A549 (cell line): ENCODE results near the gene LAMC2. TPM values are rescaled to one million over a fixed set of nuclear protein-coding genes. Genes with fewer than 3 reads are reported as not detected.

Experiments used
- ATAC-seq, 2 experiments: fragments of 200-7000 bp in 1 of 2; fragments of >200 bp in 1 of 2; cut with Nextera tagmentation in 1 of 2; cut with Tn5 transposase in 1 of 2; 3 replicates each; pipeline versions ENCODE4 v1.8.0 to v1.9.1; 2018 to 2020; ENCODE audit warnings: mild to moderate bottlenecking in 1 of 2, moderate library complexity in 1 of 2
- CTCF ChIA-PET: fragments of 300-600 bp; sonication (Branson Sonifier 250); formaldehyde crosslinking; extraction: SDS; loops from one replicate; lab custom pipeline; 2021; ENCODE audit warnings: antibody characterized with exemption, inconsistent platforms; lab: Yijun Ruan, JAX
- POLR2A ChIA-PET: fragments of 350-600 bp; formaldehyde crosslinking; extraction: SDS; loops from one replicate; lab custom pipeline; 2021; ENCODE audit warnings: antibody characterized with exemption, inconsistent platforms; lab: Yijun Ruan, JAX
- DNase-seq, 2 experiments: peaks; one replicate each; pipeline versions ENCODE4 v3.0.0 to v3.0.0-alpha.2; 2011 to 2016; ENCODE audit warnings: low read depth in 1 of 2, low spot score in 1 of 2
- FAIRE-seq: peaks from 2 replicates; lab custom pipeline; 2011; peaks lifted over from hg19 to GRCh38; lab: Jason Lieb, UNC
- H3K27ac ChIP-seq, 2 experiments: fragments of >200 bp; sonication (Bioruptor Twin); formaldehyde crosslinking; 3 replicates each; pipeline ENCODE4 v1.5.1; 2016 to 2017
- H3K4me1 ChIP-seq: fragments of >200 bp; sonication (Bioruptor Twin); formaldehyde crosslinking; 3 replicates; pipeline ENCODE4 v1.6.1; 2016
- H3K4me2 ChIP-seq: fragments of >200 bp; sonication (Bioruptor Twin); formaldehyde crosslinking; 3 replicates; pipeline ENCODE4 v1.6.1; 2016
- H3K4me3 ChIP-seq: fragments of >200 bp; sonication (Bioruptor Twin); formaldehyde crosslinking; 3 replicates; pipeline ENCODE4 v1.5.1; 2016
- H3K9me3 ChIP-seq: fragments of >200 bp; sonication (Bioruptor Twin); formaldehyde crosslinking; 3 replicates; pipeline ENCODE4 v1.6.1; 2016
- BHLHE40 ChIP-seq: IDR thresholded peaks from 2 replicates; pipeline ENCODE4 v1.6.1; 2012; ENCODE audit warnings: low read depth, low read length, inconsistent platforms
- CHD2 ChIP-seq: fragments of 150-350 bp; IDR thresholded peaks from 2 replicates; pipeline ENCODE4 v1.6.1; 2014; ENCODE audit warnings: low read length; ENCODE audit not compliant: partially characterized antibody
- EHF ChIP-seq: fragments of 250-450 bp; sonication (Bioruptor Pico); IDR thresholded peaks from 2 replicates; pipeline ENCODE4 v1.5.0; 2020; ENCODE audit warnings: mild to moderate bottlenecking
- EHMT2 ChIP-seq: fragments of 200-600 bp; sonication (generic); IDR thresholded peaks from 2 replicates; pipeline ENCODE4 v1.6.1; 2016; ENCODE audit warnings: antibody characterized with exemption, low read depth, mild to moderate bottlenecking, moderate library complexity
- FOSB ChIP-seq: fragments of 250-450 bp; sonication (Bioruptor Pico); IDR thresholded peaks from 2 replicates; pipeline ENCODE4 v1.5.0; 2020; ENCODE audit warnings: mild to moderate bottlenecking, moderate library complexity
- FOXS1 ChIP-seq: fragments of 250-450 bp; sonication (Bioruptor Pico); IDR thresholded peaks from 2 replicates; pipeline ENCODE4 v1.5.0; 2020; ENCODE audit warnings: mild to moderate bottlenecking, moderate library complexity
- HES2 ChIP-seq: fragments of >200 bp; sonication (Bioruptor Twin); formaldehyde crosslinking; IDR thresholded peaks from 2 replicates; pipeline ENCODE4 v1.6.1; 2016
- HEYL ChIP-seq: fragments of 250-450 bp; sonication (Bioruptor Pico); IDR thresholded peaks from 2 replicates; pipeline ENCODE4 v1.8.0; 2021; ENCODE audit warnings: mild to moderate bottlenecking, moderate library complexity
- HOXA7 ChIP-seq: fragments of 250-450 bp; sonication (Bioruptor Pico); IDR thresholded peaks from 2 replicates; pipeline ENCODE4 v1.5.0; 2020; ENCODE audit warnings: mild to moderate bottlenecking, moderate library complexity
- HOXB13 ChIP-seq: fragments of 250-450 bp; sonication (Bioruptor Pico); IDR thresholded peaks from 2 replicates; pipeline ENCODE4 v1.5.0; 2020; ENCODE audit warnings: low read depth, mild to moderate bottlenecking, moderate library complexity
- HOXB5 ChIP-seq: fragments of 250-450 bp; sonication (Bioruptor Pico); IDR thresholded peaks from 2 replicates; pipeline ENCODE4 v1.5.0; 2020; ENCODE audit warnings: mild to moderate bottlenecking, moderate library complexity
- KDM1A ChIP-seq: fragments of 200-600 bp; sonication (generic); IDR thresholded peaks from 2 replicates; pipeline ENCODE4 v1.6.1; 2016; ENCODE audit warnings: low read depth, mild to moderate bottlenecking
- MAX ChIP-seq: IDR thresholded peaks from 2 replicates; pipeline ENCODE4 v1.6.1; 2012
- MYC ChIP-seq: IDR thresholded peaks from 2 replicates; pipeline ENCODE4 v1.6.1; 2012; ENCODE audit warnings: mild to moderate bottlenecking, inconsistent platforms, low read length, improper control_type of control experiment, borderline replicate concordance
- NFE2L2 ChIP-seq: fragments of 150-350 bp; conservative IDR thresholded peaks from 2 replicates; pipeline ENCODE4 v1.6.1; 2014; ENCODE audit warnings: low read length
- NPAS2 ChIP-seq: fragments of 250-450 bp; sonication (Bioruptor Pico); IDR thresholded peaks from 2 replicates; pipeline ENCODE4 v1.8.0; 2022; ENCODE audit warnings: mild to moderate bottlenecking, moderate library complexity, borderline replicate concordance
- PHF8 ChIP-seq: fragments of 200-600 bp; sonication (generic); IDR thresholded peaks from 2 replicates; pipeline ENCODE4 v1.6.1; 2016; ENCODE audit warnings: low read depth, mild to moderate bottlenecking, antibody characterized with exemption, moderate library complexity, borderline replicate concordance
- POLR2A ChIP-seq: IDR thresholded peaks from 2 replicates; pipeline ENCODE4 v1.6.1; 2012; ENCODE audit warnings: mild to moderate bottlenecking, low read length
- RCOR1 ChIP-seq: fragments of 150-350 bp; IDR thresholded peaks from 2 replicates; pipeline ENCODE4 v1.6.1; 2014; ENCODE audit warnings: antibody characterized with exemption, low read length, low read depth
- RNF2 ChIP-seq: fragments of 200-600 bp; sonication (generic); IDR thresholded peaks from 2 replicates; pipeline ENCODE4 v1.6.1; 2016; ENCODE audit warnings: low read depth, mild to moderate bottlenecking, antibody characterized with exemption, moderate library complexity, borderline replicate concordance
- SMC3 ChIP-seq: fragments of >200 bp; sonication (Bioruptor Twin); formaldehyde crosslinking; IDR thresholded peaks from 3 replicates; pipeline ENCODE4 v1.6.1; 2018; ENCODE audit warnings: inconsistent platforms
- SREBF2 ChIP-seq: fragments of 450-650 bp; IDR thresholded peaks from 2 replicates; pipeline ENCODE4 v1.6.1; 2014; ENCODE audit warnings: mild to moderate bottlenecking, moderate library complexity
- TFCP2L1 ChIP-seq: fragments of 250-450 bp; sonication (Bioruptor Pico); IDR thresholded peaks from 2 replicates; pipeline ENCODE4 v1.5.0; 2021; ENCODE audit warnings: mild to moderate bottlenecking
- TP53 ChIP-seq: fragments of 250-450 bp; sonication (Bioruptor Pico); IDR thresholded peaks from 2 replicates; pipeline ENCODE4 v1.5.0; 2021; ENCODE audit warnings: mild to moderate bottlenecking, moderate library complexity
- ZC3H11A ChIP-seq: fragments of 450-650 bp; IDR thresholded peaks from 2 replicates; pipeline ENCODE4 v1.6.1; 2014; ENCODE audit warnings: antibody characterized with exemption, mild to moderate bottlenecking
- ZFP36 ChIP-seq: fragments of 450-650 bp; IDR thresholded peaks from 2 replicates; pipeline ENCODE4 v1.6.1; 2014; ENCODE audit warnings: borderline replicate concordance; ENCODE audit not compliant: partially characterized antibody
- ZSCAN20 ChIP-seq: fragments of 250-450 bp; sonication (Bioruptor Pico); IDR thresholded peaks from 2 replicates; pipeline ENCODE4 v1.8.0; 2022; ENCODE audit warnings: mild to moderate bottlenecking, moderate library complexity
- WGBS: methylation state at CpG from one replicate; pipeline ENCODE4 v1.1.6; 2017; ENCODE audit errors: missing lambda C conversion rate; 5-methylcytosine and 5-hydroxymethylcytosine counted together
- polyA plus RNA-seq, 4 experiments: library from polyadenylated mRNA; depleted of rRNA in 3 of 4; stranded (reverse); fragments of >200 nt; fragmentation: RNase III in 1 of 4; extraction: RNeasy Plus Mini Kit Qiagen cat#74134 plus additional on column Dnase treatment in 1 of 4; gene quantifications; 2 replicates in 3 of 4; 3 replicates in 1 of 4; pipeline ENCODE4 v1.2.3, GENCODE V29; 2011 to 2017
- TF ChIP-seq, protein P1 (sequence below): fragments of 250-450 bp; sonication (Bioruptor Pico); IDR thresholded peaks from 2 replicates; pipeline ENCODE4 v1.5.0; 2021; ENCODE audit warnings: mild to moderate bottlenecking, moderate library complexity, borderline replicate concordance
- TF ChIP-seq, protein P2 (sequence below): IDR thresholded peaks from 2 replicates; pipeline ENCODE4 v1.6.1; 2012; ENCODE audit warnings: low read depth, borderline replicate concordance
- TF ChIP-seq, protein P3 (sequence below): fragments of >200 bp; sonication (Bioruptor Twin); formaldehyde crosslinking; IDR thresholded peaks from 3 replicates; pipeline ENCODE4 v1.5.1; 2016
- TF ChIP-seq, protein P4 (sequence below): fragments of 200-600 bp; sonication (generic); IDR thresholded peaks from 2 replicates; pipeline ENCODE4 v1.6.1; 2016; ENCODE audit warnings: antibody characterized with exemption, mild to moderate bottlenecking, moderate library complexity

Gene LAMC2
- polyA plus RNA-seq, 2 of the 4 experiments (the other 2 are of a cell fraction): 8.5 to 24.1 TPM

GRCh38 chr1:183180634-183181056 lies 5.4 kb upstream of the LAMC2 start (continued):
- TF ChIP-seq EHF (CRISPR knock-in tag) (no peak), HOXA7 (CRISPR knock-in tag) (no peak), MAX (peak; percentile 59; the same call in 1 of the 2 replicates), KDM1A (no peak), PHF8 (no peak), RCOR1 (no peak), FOSB (no peak), EHMT2 (no peak), NFE2L2 (no peak), MYC (no peak), POLR2A (no peak), ZC3H11A (no peak), HOXB13 (CRISPR knock-in tag) (no peak), HES2 (no peak), ZFP36 (no peak), ZSCAN20 (CRISPR knock-in tag) (no peak), CHD2 (no peak)
- TF ChIP-seq, protein P1, sequence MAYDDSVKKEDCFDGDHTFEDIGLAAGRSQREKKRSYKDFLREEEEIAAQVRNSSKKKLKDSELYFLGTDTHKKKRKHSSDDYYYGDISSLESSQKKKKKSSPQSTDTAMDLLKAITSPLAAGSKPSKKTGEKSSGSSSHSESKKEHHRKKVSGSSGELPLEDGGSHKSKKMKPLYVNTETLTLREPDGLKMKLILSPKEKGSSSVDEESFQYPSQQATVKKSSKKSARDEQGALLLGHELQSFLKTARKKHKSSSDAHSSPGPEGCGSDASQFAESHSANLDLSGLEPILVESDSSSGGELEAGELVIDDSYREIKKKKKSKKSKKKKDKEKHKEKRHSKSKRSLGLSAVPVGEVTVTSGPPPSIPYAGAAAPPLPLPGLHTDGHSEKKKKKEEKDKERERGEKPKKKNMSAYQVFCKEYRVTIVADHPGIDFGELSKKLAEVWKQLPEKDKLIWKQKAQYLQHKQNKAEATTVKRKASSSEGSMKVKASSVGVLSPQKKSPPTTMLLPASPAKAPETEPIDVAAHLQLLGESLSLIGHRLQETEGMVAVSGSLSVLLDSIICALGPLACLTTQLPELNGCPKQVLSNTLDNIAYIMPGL: no peak
- TF ChIP-seq, all 56 proteins: peak for 12

GRCh38 chr1:183186841-183187240 lies 777 bp downstream of the LAMC2 start:
- ATAC-seq: no peak
- 44% methylated on average over 4 of the region's 4 CpGs for WGBS
- POLR2A ChIA-PET: interaction anchor here (1.2 kb wide), 1 partner anchor 224 kb away, joined by 3 read pairs; no protein-coding TSS in a partner anchor
- peak overlapping the region; percentile 68 to 89; a peak in 5 of 6 replicates for H3K27ac ChIP-seq
- no peak for FAIRE-seq
- peaks cover 18% of the 10 kb centered on the region for H3K4me1 ChIP-seq
- CTCF ChIA-PET: interaction anchor here (0.7 to 1.0 kb wide), 7 partner anchors 9 to 60 kb away, joined by 3 to 7 read pairs (median 3); no protein-coding TSS in a partner anchor
- peak overlapping the region; percentile 46 for H3K4me3 ChIP-seq
- H3K9me3 ChIP-seq: no peaks in the 10 kb centered on the region
- DNase-seq: no peak
- peak overlapping the region; percentile 88 for H3K4me2 ChIP-seq
- TF ChIP-seq FOSB (no peak), SREBF2 (no peak), KDM1A (no peak), BHLHE40 (no peak), HOXB5 (CRISPR knock-in tag) (no peak), TFCP2L1 (CRISPR knock-in tag) (no peak), NPAS2 (CRISPR knock-in tag) (no peak), FOXS1 (CRISPR knock-in tag) (no peak), CHD2 (no peak), NFE2L2 (no peak), SMC3 (no peak), TP53 (no peak), RNF2 (no peak), MYC (no peak), ZFP36 (no peak), HEYL (CRISPR knock-in tag) (no peak)
- TF ChIP-seq, protein P2, sequence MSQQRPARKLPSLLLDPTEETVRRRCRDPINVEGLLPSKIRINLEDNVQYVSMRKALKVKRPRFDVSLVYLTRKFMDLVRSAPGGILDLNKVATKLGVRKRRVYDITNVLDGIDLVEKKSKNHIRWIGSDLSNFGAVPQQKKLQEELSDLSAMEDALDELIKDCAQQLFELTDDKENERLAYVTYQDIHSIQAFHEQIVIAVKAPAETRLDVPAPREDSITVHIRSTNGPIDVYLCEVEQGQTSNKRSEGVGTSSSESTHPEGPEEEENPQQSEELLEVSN: no peak
- TF ChIP-seq, protein P3, sequence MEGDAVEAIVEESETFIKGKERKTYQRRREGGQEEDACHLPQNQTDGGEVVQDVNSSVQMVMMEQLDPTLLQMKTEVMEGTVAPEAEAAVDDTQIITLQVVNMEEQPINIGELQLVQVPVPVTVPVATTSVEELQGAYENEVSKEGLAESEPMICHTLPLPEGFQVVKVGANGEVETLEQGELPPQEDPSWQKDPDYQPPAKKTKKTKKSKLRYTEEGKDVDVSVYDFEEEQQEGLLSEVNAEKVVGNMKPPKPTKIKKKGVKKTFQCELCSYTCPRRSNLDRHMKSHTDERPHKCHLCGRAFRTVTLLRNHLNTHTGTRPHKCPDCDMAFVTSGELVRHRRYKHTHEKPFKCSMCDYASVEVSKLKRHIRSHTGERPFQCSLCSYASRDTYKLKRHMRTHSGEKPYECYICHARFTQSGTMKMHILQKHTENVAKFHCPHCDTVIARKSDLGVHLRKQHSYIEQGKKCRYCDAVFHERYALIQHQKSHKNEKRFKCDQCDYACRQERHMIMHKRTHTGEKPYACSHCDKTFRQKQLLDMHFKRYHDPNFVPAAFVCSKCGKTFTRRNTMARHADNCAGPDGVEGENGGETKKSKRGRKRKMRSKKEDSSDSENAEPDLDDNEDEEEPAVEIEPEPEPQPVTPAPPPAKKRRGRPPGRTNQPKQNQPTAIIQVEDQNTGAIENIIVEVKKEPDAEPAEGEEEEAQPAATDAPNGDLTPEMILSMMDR: no peak
- TF ChIP-seq, protein P4, sequence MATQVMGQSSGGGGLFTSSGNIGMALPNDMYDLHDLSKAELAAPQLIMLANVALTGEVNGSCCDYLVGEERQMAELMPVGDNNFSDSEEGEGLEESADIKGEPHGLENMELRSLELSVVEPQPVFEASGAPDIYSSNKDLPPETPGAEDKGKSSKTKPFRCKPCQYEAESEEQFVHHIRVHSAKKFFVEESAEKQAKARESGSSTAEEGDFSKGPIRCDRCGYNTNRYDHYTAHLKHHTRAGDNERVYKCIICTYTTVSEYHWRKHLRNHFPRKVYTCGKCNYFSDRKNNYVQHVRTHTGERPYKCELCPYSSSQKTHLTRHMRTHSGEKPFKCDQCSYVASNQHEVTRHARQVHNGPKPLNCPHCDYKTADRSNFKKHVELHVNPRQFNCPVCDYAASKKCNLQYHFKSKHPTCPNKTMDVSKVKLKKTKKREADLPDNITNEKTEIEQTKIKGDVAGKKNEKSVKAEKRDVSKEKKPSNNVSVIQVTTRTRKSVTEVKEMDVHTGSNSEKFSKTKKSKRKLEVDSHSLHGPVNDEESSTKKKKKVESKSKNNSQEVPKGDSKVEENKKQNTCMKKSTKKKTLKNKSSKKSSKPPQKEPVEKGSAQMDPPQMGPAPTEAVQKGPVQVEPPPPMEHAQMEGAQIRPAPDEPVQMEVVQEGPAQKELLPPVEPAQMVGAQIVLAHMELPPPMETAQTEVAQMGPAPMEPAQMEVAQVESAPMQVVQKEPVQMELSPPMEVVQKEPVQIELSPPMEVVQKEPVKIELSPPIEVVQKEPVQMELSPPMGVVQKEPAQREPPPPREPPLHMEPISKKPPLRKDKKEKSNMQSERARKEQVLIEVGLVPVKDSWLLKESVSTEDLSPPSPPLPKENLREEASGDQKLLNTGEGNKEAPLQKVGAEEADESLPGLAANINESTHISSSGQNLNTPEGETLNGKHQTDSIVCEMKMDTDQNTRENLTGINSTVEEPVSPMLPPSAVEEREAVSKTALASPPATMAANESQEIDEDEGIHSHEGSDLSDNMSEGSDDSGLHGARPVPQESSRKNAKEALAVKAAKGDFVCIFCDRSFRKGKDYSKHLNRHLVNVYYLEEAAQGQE: no peak
